HG02588 (cell line): ENCODE data around the gene CTXN1.
A peak's percentile ranks its signal among the peaks of the same experiment; 100 is the strongest.
"Not testable (repeated sequence)": the region's sequence is repeated elsewhere in the genome, so short reads cannot be mapped to it uniquely, and the experiment has no call there.

Source experiments
- ATAC-seq: cut with Tn5 transposase; IDR thresholded peaks from one replicate; pipeline ENCODE4 v1.9.1; 2021; ENCODE audit warnings: mild to moderate bottlenecking, moderate library complexity; ENCODE audit not compliant: unreplicated experiment

CTXN1 gene

DNA sequence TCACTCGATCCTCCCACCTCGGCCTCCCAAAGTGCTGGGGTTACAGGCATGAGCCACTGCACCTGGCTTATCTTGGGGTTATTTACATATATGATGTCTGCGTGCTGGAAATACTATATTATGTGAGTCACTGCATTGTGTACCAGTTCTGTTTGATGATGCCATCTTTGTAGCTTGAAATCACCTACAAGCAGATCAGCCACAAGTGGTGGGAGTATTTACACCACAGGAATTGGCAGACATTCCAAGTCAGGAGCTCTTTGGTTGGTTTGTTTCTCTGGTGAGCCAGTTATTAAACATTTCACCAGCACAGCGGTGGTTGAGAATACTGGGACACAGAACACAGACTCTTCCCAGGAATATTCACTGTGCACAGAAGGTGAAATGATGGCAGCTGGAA lies 22.0 kb upstream of the CTXN1 start:
- no peak for ATAC-seq

- peak; percentile 17 for ATAC-seq
These were observed 18.3 kb upstream of the CTXN1 start for GRCh38 chr19:7944177-7944761.

DNA sequence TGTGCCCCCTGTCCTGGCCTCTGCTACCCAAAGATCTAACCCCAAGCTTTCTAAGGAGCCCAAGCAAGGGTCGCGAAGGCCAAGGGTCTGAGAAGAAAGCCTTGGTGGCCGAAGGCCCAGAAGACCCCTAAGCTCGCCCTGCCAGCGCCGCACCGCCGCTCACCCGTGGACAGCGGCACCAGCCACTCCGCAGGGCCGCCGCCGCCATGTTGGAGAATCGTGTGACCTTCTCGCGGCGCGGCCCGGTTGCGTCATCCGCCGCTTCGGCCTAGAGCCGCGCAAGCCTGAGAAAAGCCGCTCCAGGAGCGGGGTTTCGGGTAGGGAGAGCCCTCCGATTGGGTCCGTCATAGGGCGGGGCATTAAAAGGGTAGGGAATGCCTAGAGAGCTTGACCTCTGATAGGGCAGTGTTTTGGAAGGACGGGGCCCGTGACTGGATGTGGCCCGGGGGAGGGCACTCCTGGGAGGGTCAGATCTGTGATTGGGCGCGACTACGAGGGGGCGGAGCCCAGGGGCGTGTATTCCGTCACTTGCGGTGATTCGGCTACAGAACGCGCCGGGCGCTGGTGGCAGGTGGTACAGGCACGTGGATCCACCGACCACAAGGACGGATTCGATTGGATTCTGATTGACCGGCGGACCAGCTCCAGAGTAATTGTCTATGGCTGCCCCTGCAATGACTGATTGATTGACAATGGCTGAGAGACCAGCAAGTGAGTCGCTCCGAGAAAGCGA lies 17.7 kb upstream of the CTXN1 start, which contains the start of gene TIMM44:
Gene TIMM44 (minus strand): TSS at position 223 of the 733 bp plus-strand sequence. CDS start 15 bp downstream, at position 208.
- peak; percentile 91 for ATAC-seq

DNA sequence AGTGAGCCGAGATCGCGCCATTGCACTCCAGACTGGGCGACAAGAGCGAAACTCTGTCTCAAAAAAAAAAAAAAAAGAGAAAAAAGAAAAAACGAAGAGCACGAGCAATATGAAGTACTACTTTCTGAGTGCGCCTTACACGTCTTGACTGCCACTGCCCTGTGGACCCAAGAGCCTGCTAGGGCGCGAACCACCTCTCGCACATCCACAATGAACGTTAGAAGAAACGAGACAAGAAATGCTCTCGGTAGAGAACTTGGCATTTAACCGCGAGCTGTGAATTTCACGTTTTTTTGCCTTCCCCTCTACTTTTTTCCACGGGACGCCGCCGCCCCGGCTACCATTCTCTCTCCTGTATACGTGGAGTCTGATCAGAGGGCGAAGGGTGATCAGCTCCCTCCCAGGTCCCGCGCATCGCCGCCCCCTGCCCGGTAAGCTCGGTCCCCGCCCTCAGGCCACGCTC lies 17.1 kb upstream of the CTXN1 start:
- ATAC-seq: no peak

DNA sequence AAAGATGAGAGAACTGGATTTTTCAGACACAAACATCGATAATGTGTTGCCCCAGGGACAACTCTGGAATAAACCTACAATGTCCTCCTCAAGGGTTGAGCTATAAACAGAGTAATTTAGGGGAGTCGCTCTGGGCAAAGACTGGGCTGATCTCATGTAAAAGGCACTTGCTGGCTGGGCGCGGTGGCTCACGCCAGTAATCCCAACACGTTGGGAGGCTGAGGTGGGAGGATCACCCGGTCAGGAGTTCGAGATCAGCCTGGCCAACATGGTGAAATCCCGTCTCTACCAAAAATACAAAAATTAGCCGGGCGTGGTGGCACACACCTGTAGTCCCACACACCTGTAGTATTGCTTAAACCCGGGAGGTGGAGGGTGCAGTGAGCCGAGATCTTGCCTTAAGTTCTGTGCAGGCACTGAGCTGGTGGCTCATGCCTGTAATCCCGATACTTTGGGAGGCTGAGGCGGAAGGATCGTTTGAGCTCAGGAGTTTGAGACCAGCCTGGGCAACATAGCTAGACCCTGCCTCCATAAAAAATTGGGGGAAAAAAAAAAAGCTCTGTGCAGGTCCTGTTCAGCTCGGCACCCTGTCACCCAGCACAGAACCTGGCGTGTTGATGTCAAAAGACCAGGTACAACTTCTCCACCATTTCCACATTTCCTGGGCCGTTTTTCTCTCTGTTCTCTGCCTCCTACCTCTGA lies 16.1 kb upstream of the CTXN1 start:
- ATAC-seq: no peak

GRCh38 chr19:7940841-7941240 lies 14.9 kb upstream of the CTXN1 start:
- ATAC-seq: no peak

DNA sequence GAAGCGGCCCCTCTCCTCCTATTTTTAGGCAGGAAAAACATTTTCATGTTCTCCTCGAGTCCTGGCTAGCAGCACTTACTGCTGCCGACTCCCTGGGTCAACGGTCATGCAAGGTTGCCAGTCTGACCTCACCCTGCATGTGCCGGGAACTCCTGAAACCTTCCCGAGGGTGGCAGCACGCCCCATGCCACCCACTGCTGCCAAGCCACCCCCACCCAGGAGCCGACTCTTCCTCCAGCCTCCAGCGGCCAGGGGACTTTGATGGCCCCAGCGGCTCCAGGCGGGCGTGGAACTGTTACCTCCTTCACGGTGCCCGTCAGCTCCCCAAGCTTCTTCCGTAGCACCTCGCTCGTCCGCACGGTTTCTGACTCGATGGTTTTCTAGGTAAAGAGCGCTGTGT lies 8.8 kb upstream of the CTXN1 start:
- no peak for ATAC-seq

DNA sequence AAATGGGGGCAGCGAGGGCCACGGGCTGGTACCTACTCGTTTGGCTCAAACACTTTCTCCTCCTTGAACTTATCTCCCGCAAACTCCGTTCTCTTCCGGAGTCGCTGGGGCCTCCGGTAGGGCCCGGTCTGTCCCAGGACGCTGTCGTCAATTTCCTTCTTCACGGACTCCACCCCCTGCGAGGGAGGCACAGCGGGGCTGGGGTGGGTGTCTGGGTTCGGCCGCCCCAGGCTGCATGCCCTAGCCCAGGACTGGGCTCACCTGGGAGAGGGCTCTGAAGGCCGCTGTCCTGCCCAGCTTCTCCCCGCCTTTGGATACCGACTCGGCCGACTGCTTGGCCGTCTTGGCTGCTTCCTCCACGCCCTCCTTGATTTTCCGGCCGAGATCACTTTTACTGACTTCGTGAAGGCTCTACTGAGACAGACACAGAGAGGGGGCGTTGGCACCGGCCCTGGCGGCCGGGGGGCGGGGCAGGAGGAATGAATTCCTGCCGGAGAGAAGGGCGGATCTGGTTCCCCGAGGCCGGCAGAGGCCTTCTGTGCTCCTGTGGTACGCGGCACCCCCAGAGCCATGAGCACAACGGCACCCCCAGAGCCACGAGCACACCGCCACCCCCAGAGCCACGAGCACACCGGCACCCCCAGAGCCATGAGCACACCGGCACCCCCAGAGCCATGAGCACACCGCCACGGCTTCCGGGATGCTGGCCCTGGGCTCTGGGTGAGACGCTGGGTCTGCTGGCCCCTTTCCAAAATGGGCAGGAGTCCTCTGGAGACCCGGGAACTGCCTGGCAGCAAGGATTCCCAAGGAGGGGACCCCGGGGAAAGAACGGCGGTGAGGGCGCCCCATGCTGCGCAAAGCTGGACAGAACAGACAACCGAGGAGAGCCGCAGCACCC lies 8.1 kb upstream of the CTXN1 start:
- ATAC-seq: no peak

DNA sequence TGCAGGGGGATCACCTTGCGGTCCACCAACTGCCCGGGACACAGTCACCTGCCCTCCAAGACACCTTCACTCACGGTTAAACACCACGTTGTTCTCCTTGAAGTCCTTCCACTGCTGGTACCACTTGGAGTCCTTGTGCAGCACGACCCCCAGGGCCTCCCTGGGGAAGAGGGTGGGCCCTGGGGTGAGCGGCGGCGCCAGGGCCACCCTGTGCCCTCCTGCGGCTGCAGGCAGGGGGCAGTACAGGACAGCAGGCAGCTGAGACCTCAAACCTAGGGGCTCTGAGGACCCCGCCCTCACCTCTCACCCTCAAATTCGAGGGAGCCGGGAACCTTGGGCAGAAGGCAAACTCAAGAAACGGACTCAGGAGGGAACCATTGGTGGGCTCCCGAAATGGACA lies 7.5 kb upstream of the CTXN1 start:
- ATAC-seq: no peak

DNA sequence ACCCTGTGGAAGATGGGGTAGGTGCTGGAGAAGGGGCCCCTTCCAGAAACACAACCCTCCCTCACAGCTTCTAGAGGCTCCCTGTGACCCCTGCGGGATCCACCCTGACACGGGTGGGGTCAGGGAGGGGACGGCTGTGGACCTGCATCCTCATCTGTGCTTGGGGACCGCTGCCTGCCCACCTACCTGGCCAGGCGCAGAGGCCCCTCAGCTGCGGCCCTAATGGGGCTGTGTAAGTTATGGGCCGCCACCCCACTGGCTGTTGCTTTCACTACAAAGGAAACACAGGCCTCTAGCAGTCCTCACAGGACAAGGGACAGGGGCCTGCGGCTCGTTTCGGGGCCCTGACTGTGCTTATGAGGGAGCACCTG lies 7.0 kb upstream of the CTXN1 start:
- no peak for ATAC-seq

DNA sequence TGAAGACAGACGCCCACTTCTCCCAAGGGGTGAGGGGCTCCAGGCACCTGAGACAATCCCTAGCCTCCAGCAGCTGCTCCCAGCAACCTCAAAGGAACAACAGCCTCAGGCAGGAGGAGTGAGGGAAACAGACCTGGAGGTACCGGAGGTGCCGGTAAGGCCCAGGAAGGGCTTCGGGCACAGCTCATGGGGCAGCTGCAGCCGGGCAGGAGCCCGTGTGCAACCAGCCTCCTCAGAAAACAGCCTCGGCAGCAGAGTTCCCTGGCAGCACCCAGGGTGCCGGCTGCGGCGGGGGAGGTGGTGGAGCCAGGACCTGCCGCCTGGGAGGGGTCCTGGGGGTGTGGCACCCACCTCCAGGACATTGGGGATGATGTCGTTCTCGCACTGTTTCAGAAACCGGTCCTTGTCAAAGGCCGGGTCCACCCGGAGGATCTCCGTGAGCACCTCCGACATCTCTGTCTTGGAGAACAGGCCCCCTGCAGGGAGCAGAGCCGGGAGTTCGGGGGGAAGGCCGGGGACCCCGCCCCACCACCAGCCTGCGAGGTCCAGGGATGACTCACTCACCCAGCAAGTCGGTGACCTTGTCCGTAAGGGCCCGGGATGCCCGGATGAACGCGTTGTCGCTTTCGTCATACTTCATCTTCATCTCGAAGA lies 6.5 kb upstream of the CTXN1 start:
- ATAC-seq: no peak

DNA sequence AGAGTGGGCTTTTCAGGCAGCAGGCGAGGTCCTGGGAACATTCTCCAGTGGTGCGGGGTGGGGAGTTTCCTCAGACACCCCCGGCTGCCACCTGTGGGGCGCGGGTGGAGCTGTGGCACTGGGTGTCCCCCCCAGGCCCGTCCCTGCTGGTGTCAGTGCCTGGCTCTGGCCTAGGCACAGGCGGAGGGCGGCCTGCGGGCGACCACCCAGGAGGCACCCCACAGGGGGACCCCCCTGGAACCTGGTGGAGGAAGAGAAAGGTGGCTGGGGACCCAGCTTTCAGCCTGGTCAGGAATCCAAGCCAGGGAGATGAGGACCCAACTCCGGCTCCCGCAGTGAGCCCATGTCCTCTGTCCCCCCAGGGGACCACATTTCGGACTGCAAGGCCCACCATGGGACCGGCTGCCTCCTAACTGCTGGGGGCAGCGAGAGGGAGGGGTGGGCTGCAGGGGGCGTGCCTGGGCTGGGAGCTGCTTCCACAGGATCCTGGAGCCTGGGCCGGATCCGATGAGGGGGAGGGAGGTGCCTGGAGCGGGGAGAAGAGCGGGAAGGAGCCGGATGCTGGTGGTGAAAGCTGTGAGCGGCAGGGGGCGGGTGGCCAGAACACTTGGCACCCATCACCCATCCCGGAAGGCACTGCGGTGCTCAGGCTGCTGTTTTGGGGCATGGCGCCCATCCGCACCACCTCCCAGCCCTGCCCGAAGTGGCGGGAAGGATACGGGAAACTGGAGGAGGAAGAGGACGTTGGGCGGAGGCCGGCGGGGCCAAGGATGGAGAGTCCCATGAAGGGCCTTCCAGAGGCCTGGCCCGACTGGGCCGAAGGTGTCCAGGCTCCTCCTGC lies 5.5 kb upstream of the CTXN1 start:
- ATAC-seq: no peak

DNA sequence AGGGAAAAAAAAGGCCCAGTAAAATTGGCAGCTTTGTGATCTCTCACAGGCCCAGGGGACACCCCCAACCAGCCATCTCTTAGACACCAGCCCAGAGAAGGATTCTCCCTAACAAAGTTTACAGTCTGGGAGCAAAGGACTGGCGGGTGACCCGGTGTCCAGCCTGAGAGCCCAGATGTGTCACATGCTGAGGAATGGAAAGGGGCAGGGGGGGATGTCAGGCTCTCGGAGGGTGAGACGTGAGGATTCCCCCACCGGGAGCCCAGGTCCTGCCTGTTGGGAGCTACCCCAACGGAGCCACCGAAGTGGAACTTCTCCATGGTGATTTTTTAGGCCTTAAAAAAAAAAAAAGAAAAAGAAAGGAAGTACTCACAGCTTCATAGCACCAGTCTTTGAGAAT lies 4.8 kb upstream of the CTXN1 start:
- no peak for ATAC-seq

DNA sequence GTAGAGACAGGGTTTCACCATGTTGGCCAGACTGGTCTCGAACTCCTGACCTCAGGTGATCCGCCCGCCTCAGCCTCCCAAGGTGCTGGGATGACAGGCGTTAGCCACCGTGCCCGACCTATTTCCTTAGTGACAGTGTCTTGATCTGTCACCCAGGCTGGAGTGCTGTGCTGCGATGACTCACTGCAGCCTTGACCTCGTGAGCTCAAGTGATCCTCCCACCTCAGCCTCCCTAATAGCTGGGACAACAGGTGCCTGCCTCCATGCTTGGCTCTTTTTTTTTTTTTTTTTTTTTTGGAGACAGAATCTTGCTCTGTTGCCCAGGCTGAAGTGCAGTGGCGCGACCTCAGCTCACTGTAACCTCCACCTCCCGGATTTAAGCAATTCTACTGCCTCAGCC lies 4.1 kb upstream of the CTXN1 start:
- not testable (repeated sequence) for ATAC-seq

- ATAC-seq: no peak
These were observed 3.1 kb upstream of the CTXN1 start for GRCh38 chr19:7928741-7929701.

DNA sequence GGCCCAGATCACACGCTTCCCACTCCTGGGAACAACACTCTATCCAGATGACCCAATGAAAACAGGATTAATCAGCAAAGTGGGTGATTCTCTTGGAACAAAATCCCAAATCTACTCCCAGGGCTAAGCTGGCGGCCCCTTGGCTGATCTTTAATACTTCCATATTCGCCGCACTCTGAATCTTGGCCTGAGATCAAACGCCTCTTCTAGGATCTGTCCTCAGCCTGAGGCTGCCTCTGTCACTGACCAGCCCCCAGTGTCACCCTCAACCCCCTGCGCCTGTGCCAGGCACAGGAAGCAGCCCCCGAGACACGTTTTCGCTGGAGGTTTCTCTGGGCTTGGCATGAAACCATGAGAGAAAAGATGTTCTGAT lies 2.4 kb upstream of the CTXN1 start:
- no peak for ATAC-seq

GRCh38 chr19:7927605-7928333 lies 1.8 kb upstream of the CTXN1 start:
- ATAC-seq: no peak
